ENCODE measurements around the gene PSENEN. TPM values are rescaled to one million over a fixed set of nuclear protein-coding genes. Genes with fewer than 3 reads are reported as not detected.

Gene PSENEN
- total and polyA plus RNA-seq, 2 experiments from 2014 or later = 39.1 to 106 TPM

DNA sequence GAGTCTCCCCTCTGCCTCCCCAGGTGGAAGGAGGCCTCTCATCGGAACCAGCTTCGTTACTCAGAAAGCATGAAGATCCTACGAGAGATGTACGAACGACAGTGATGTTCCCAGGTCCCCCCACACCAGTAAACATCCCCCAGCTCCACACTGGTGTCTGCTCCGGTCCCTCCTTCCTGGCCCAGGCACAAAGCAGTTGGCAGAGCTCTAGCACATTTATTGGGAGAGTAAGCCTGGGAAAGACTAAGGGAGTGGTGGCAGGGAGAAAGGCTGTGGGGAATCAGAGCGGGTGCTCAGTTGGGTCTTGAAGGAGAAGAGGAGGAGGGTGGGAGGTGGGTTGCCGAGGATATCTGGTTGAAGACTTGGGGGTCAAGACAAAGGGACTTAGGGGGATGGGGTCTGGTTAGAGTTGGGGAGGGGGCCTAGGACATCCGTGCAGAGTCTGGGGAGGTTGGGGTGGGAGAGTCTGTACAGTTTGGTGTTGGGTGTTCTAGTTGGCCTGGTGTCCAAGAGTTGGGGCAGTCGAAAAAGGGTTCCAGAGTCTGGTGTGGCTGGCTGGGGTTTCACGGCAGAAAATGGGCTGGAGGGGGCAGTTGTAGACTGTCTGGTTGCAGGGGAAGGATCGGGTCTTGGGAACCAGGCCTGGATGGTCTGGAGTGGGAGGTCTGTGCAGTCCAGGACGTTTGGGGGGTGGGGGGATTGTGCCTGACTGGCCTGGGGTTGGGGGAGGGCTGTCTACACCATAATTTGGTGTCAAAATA, 9.1 kb downstream of the PSENEN start:
- WGBS (ENCODE audit: low lambda C conversion rate, missing lambda C conversion rate) = 93% methylated on average over 10 of the region's 13 CpGs
- Histone ChIP-seq H3K79me2 (peaks cover 23% of the 10 kb centered on the region), H3K4me1 (ENCODE audit: insufficient read depth) (peaks cover 28% of the 10 kb centered on the region), H3K9me3 (ENCODE audit: low read depth) (no peaks in the 10 kb centered on the region), H3K36me3 (replicated peaks; ENCODE audit: insufficient read depth, low read depth) (no peaks in the 10 kb centered on the region), H2AFZ (no peak overlapping the region), H3K27me3 (peaks cover 2% of the 10 kb centered on the region), H3K4me3 (no peak overlapping the region), H4K20me1 (ENCODE audit: insufficient read depth, poor library complexity, severe bottlenecking) (no peaks in the 10 kb centered on the region), H3K27ac (peak overlapping the region; percentile 97), H3K4me2 (peak overlapping the region; percentile 74), H3K9me2 (replicated peaks; ENCODE audit: insufficient read depth) (no peaks in the 10 kb centered on the region)
- TF ChIP-seq EZH2 (IDR thresholded peaks at IDR 0.05; ENCODE audit: borderline replicate concordance) (no peak), CTCF (IDR thresholded peaks at IDR 0.05; ENCODE audit: poor library complexity) (no peak), EZH2phosphoT487 (IDR thresholded peaks at IDR 0.05; ENCODE audit: low read depth, severe bottlenecking, unreplicated experiment) (no peak)
- no peak for DNase-seq (ENCODE audit: low spot score)

GRCh38 chr19:35755131-35755549, 9.7 kb downstream of the PSENEN start:
- H4K20me1 ChIP-seq (ENCODE audit: insufficient read depth, poor library complexity, severe bottlenecking) = no peaks in the 10 kb centered on the region
- peaks cover 28% of the 10 kb centered on the region for H3K4me1 ChIP-seq (ENCODE audit: insufficient read depth)
- no peak for DNase-seq (ENCODE audit: low spot score)
- H3K27ac ChIP-seq = peak overlapping the region; percentile 97
- no peak overlapping the region for H3K4me3 ChIP-seq
- 54% methylated on average over 17 of the region's 17 CpGs for WGBS (ENCODE audit: low lambda C conversion rate, missing lambda C conversion rate)
- TF ChIP-seq CTCF (IDR thresholded peaks at IDR 0.05; ENCODE audit: poor library complexity) = no peak
- no peak for TF ChIP-seq EZH2 (IDR thresholded peaks at IDR 0.05; ENCODE audit: borderline replicate concordance)
- no peak for TF ChIP-seq EZH2phosphoT487 (IDR thresholded peaks at IDR 0.05; ENCODE audit: low read depth, severe bottlenecking, unreplicated experiment)
- H3K36me3 ChIP-seq (replicated peaks; ENCODE audit: insufficient read depth, low read depth) = no peaks in the 10 kb centered on the region
- H2AFZ ChIP-seq = no peak overlapping the region
- peak overlapping the region; percentile 74 for H3K4me2 ChIP-seq
- peaks cover 23% of the 10 kb centered on the region for H3K79me2 ChIP-seq
- peaks cover 2% of the 10 kb centered on the region for H3K27me3 ChIP-seq
- H3K9me2 ChIP-seq (replicated peaks; ENCODE audit: insufficient read depth) = no peaks in the 10 kb centered on the region
- H3K9me3 ChIP-seq (ENCODE audit: low read depth) = no peaks in the 10 kb centered on the region

DNA sequence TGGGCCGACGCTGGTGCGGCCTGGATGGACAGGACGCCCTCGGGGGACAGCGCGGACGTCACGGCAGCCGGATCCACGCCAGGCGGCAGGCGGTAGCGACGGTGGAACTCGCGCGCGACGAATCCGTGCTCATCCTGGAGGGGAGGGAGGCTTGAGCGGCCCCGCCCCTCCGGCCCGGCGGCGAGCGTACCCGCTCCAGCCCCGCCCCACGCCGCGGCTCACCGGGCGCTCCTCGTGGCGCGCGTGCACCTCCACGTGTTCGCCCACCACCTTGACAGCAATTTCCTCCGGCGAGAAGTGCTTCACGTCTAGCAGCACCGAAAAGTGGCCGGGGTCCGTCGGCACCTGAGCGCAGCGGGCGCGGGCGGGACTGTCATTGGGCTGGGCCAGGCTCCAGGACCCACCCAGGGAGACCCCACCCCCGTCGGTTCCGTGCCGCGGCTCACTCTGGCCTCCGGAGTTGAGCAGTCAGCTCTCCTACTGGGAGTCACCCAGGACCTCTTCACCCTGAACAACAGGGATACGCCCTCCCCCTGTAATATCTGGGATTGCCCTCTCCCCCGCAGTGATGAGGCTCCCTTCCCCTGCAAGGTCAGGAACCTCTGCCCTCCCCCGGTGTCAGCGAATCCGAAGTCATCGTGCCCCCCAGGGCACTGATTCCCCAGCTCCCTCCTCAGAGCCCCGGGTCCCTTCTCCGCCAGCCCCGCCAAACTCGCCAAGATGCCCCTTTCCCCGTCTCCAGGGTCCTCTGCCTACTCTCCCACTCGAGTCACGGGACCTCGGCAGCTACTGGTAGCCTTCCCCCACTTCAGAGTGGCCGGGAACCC, 10.3 kb downstream of the PSENEN start:
- Histone ChIP-seq H3K27ac (peak overlapping the region; percentile 97), H3K4me2 (peak overlapping the region; percentile 74), H2AFZ (no peak overlapping the region), H4K20me1 (ENCODE audit: insufficient read depth, poor library complexity, severe bottlenecking) (no peaks in the 10 kb centered on the region), H3K9me3 (ENCODE audit: low read depth) (no peaks in the 10 kb centered on the region), H3K27me3 (peaks cover 2% of the 10 kb centered on the region), H3K79me2 (peaks cover 24% of the 10 kb centered on the region), H3K9me2 (replicated peaks; ENCODE audit: insufficient read depth) (no peaks in the 10 kb centered on the region), H3K4me3 (no peak overlapping the region), H3K4me1 (ENCODE audit: insufficient read depth) (peaks cover 28% of the 10 kb centered on the region), H3K36me3 (replicated peaks; ENCODE audit: insufficient read depth, low read depth) (no peaks in the 10 kb centered on the region)
- 32% methylated on average over 34 of the region's 74 CpGs for WGBS (ENCODE audit: low lambda C conversion rate, missing lambda C conversion rate)
- DNase-seq (ENCODE audit: low spot score) = peak; percentile 70
- TF ChIP-seq CTCF (IDR thresholded peaks at IDR 0.05; ENCODE audit: poor library complexity) = no peak
- no peak for TF ChIP-seq EZH2 (IDR thresholded peaks at IDR 0.05; ENCODE audit: borderline replicate concordance)
- no peak for TF ChIP-seq EZH2phosphoT487 (IDR thresholded peaks at IDR 0.05; ENCODE audit: low read depth, severe bottlenecking, unreplicated experiment)
